ENCODE results near the gene TEX38. TPM values are rescaled to one million over a fixed set of nuclear protein-coding genes. Genes with fewer than 3 reads are reported as not detected.

TEX38 gene
- total and polyA plus RNA-seq, 3 donors from 2014 or later = 150 to 432 (median 362) TPM

DNA sequence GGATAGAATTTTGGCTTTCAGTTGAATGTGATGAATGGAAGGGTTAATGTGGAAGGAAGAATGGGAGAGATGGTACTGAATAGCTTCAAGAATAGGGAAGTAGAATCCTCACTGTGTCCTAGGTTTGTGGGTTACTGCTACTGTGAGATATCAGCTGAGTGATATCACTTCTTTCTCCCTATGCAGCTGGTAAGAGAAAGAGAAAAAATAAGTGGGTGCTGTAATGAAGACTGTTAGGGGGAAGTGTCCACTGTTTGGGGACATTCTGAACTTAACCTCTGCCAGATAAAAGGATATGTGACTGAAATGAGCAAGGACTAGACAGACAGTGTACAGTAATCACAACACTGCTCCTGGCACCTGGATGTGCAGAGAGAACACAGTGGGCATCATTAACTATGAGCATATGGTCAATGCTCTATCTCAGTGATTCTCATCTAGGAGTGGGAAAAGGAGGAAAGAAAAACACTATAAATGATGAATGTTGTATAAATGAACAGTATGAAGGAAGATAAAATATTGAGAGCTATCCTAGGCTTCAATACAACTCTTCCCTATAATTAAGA, 29.5 kb upstream of the TEX38 start:
- no peak overlapping the region for H3K27ac ChIP-seq
- no peak overlapping the region for H3K4me3 ChIP-seq
- H3K9me3 ChIP-seq = no peaks in the 10 kb centered on the region
- H3K4me1 ChIP-seq = no peaks in the 10 kb centered on the region
- no peak for DNase-seq
- no peaks in the 10 kb centered on the region for H3K36me3 ChIP-seq (ENCODE audit: low read depth, missing control alignments)
- no peak for TF ChIP-seq POLR2A (IDR thresholded peaks at IDR 0.05)
- TF ChIP-seq, protein P1, sequence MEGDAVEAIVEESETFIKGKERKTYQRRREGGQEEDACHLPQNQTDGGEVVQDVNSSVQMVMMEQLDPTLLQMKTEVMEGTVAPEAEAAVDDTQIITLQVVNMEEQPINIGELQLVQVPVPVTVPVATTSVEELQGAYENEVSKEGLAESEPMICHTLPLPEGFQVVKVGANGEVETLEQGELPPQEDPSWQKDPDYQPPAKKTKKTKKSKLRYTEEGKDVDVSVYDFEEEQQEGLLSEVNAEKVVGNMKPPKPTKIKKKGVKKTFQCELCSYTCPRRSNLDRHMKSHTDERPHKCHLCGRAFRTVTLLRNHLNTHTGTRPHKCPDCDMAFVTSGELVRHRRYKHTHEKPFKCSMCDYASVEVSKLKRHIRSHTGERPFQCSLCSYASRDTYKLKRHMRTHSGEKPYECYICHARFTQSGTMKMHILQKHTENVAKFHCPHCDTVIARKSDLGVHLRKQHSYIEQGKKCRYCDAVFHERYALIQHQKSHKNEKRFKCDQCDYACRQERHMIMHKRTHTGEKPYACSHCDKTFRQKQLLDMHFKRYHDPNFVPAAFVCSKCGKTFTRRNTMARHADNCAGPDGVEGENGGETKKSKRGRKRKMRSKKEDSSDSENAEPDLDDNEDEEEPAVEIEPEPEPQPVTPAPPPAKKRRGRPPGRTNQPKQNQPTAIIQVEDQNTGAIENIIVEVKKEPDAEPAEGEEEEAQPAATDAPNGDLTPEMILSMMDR (IDR thresholded peaks at IDR 0.05) = no peak
- H3K27me3 ChIP-seq = no peaks in the 10 kb centered on the region
- intact Hi-C loops (cut with DNase I; ENCODE audit: low total_unique reads) = no loop called here

DNA sequence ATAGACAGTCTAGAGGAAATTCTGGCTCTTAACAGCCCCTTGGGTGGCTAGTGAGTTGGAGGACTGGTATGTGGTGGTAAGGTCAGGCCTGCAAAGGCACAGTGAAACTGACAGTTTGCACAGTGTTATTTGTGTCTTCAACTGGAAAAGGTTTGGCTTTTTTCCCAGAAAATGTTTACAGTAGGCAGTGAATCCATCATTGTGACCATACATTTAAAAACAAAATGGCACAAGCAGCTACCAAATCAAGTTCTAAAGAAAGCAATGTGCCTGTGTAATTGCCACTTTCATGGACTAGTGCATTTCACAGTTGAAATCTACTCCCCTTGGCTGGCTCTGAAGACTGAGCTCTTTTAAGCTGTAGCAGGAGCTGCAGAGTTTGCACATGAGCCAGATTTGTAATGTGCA, 28.3 kb upstream of the TEX38 start:
- Histone ChIP-seq H3K27ac (no peak overlapping the region), H3K9me3 (no peaks in the 10 kb centered on the region), H3K4me1 (no peaks in the 10 kb centered on the region), H3K4me3 (no peak overlapping the region), H3K36me3 (ENCODE audit: low read depth, missing control alignments) (no peaks in the 10 kb centered on the region), H3K27me3 (no peaks in the 10 kb centered on the region)
- intact Hi-C loops (cut with DNase I; ENCODE audit: low total_unique reads) = no loop called here
- no peak for DNase-seq
- TF ChIP-seq, protein P1 (IDR thresholded peaks at IDR 0.05) = no peak
- TF ChIP-seq POLR2A (IDR thresholded peaks at IDR 0.05) = no peak

DNA sequence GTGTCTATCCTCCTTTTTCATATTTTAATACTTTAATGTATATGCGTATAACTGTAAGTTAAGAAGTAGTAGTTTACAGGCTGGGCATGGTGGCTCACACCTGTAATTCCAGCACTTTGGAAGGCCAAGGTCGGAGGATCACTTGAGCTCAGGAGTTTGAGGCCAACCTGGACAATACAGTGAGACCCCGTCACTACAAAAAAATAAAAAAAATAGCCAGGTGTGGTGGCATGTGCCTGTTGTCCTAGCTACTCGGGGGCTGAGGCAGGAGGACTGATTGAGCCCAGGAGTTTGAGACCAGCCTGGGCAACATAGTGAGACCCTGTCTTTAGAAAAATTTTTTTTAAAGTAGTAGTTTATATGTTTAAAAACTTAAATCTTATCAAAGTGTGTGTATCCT, 25.8 kb upstream of the TEX38 start:
- intact Hi-C loops (cut with DNase I; ENCODE audit: low total_unique reads) = no loop called here
- TF ChIP-seq, protein P1 (IDR thresholded peaks at IDR 0.05) = no peak
- no peak for TF ChIP-seq POLR2A (IDR thresholded peaks at IDR 0.05)
- Histone ChIP-seq H3K9me3 (no peaks in the 10 kb centered on the region), H3K27ac (no peak overlapping the region), H3K36me3 (ENCODE audit: low read depth, missing control alignments) (no peaks in the 10 kb centered on the region), H3K4me1 (no peaks in the 10 kb centered on the region), H3K4me3 (no peak overlapping the region), H3K27me3 (no peaks in the 10 kb centered on the region)
- WGBS, 2 donors = 87 to 93% methylated on average over 4 of the region's 4 CpGs
- DNase-seq = no peak

DNA sequence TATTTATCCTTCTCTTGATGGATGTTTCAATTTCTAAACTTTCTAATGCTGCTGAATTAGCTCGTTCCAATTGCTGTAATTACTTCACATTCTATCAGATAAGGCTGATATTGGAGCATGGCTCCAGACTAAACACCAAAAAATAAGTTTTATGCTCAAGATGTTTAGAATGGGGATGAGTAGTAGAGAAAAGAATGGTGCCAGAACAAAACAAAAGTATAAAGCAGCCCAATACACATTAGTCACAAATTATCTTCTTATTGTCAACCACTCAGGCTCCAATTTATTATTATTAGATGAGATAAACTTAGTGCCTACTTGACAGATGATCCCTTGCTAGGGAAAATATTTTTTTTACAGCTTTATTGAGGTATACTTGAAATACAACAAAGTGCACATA, 25.3 kb upstream of the TEX38 start:
- no peak for DNase-seq
- TF ChIP-seq, protein P1 (IDR thresholded peaks at IDR 0.05) = no peak
- no peak for TF ChIP-seq POLR2A (IDR thresholded peaks at IDR 0.05)
- no peak overlapping the region for H3K27ac ChIP-seq
- no peaks in the 10 kb centered on the region for H3K27me3 ChIP-seq
- H3K4me3 ChIP-seq = no peak overlapping the region
- no peaks in the 10 kb centered on the region for H3K4me1 ChIP-seq
- 70 to 73% methylated on average over 1 of the region's 1 CpG for WGBS, 2 donors
- H3K36me3 ChIP-seq (ENCODE audit: low read depth, missing control alignments) = no peaks in the 10 kb centered on the region
- intact Hi-C loops (cut with DNase I; ENCODE audit: low total_unique reads) = no loop called here
- H3K9me3 ChIP-seq = no peaks in the 10 kb centered on the region

DNA sequence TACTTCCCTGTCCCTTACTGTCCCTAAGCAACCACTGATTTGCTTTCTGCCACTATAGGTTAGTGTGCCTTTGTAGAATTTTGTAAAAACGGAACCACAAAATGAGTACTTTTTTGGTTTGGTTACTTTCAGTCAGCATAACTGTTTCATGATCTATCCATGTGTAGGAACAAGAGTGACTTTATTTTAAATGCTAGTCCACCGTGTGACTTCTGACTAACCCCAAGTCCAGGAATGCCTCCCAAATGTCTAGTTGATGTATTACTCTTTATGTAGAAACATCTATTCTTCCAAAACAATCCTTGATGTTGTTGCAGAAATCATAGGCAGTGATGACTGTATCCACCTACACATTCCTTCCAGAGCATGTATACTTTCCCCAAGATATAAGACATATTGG, 24.8 kb upstream of the TEX38 start:
- Histone ChIP-seq H3K27ac (no peak overlapping the region), H3K4me1 (no peaks in the 10 kb centered on the region), H3K9me3 (no peaks in the 10 kb centered on the region), H3K27me3 (no peaks in the 10 kb centered on the region), H3K4me3 (no peak overlapping the region), H3K36me3 (ENCODE audit: low read depth, missing control alignments) (no peaks in the 10 kb centered on the region)
- TF ChIP-seq, protein P1 (IDR thresholded peaks at IDR 0.05) = no peak
- TF ChIP-seq POLR2A (IDR thresholded peaks at IDR 0.05) = no peak
- intact Hi-C loops (cut with DNase I; ENCODE audit: low total_unique reads) = no loop called here
- WGBS, 2 donors = 84 to 89% methylated on average over 2 of the region's 2 CpGs
- DNase-seq = no peak
